HG03469 (cell line): ENCODE measurements around the gene TMEM18.
"Not testable (repeated sequence)": the region's sequence is repeated elsewhere in the genome, so short reads cannot be mapped to it uniquely, and the experiment has no call there.

ENCODE experiments used
- ATAC-seq: cut with Tn5 transposase; IDR thresholded peaks from one replicate; pipeline ENCODE4 v1.9.1; 2021; ENCODE audit warnings: mild to moderate bottlenecking, moderate library complexity, moderate number of reproducible peaks; ENCODE audit not compliant: unreplicated experiment

TMEM18 gene

DNA sequence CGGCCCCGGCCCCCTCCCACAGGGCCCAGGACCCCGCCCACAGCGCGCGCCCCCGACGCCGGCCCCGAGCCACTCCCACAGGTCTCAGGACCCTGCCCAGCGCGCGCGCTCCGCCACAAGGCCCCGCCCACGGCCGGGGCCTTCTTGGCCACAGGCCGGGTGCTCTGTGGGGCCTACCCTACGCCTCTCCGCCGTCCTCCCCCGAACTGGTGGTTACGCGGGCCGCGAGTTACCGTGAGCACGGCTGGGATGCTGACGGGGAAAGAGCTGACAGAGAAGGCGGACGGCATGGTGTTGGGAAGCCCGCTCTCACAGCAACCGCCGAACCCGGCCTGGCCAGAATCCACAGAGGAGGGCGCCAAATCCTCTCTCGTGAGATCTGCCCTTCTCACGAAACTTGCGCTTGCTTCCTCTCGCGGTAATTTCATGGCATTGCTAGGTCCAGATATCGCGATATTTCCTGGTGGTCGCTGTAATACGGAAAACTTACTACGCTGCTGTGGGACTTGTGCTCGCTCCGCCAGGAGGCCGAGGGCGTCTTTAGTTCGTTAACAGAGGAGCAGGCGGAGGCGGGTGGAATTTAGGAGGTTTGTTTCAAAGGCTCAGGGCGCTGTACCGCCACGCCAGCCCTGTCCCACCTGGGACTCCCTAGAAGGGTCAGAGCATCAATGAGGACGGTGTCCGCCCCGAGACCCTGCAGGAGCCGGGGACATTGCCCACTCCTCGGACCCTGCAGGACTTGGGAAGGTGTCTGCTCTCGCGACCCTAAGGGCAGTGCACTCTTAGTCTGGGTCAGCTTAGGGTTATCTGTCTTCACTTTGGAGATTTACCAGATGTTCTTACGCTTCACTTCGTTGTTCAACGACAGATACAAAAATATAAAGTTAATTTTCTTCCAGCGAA is at the start of gene TMEM18:
TSS of gene TMEM18 (minus strand) at position 351 of the 903 bp plus-strand sequence. CDS start at position 290, 61 bp downstream.
- peak; percentile 39 for ATAC-seq

DNA sequence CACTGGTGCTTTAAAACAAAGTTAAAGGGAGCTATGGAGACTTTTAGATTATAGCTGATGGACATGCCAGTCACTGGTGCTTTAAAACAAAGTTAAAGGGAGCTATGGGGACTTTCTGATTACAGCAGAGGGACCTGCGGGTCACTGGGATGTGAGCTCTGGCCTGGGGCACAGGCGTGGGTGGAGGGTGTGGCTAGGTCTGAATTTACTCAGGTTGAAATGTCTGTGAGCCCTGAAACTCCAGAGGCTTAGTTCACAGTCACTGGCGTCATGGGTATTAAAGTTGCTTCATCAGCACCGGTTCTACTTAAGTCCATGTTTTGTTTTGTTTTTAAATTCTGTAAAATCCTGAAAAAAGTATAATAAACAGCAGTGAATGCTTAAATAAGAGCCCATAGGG is 49.0 kb upstream of the TMEM18 start:
- ATAC-seq: peak; percentile 79

DNA sequence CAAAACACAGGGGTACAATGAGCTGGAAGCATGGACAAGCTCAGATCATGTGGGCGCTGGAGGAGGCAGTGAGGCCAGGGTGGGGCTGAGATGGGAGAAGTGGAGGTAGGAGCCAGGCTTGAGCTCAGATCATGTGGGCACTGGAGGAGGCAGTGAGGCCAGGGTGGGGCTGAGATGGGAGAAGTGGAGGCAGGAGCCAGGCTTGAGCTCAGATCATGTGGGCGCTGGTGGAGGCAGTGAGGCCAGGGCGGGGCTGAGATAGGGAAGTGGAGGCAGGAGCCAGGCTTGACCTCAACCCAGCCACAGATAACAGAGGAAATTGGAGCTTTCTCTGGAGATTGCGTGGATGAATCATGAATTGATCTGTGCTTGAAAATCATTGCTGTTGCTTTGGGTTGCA is 48.3 kb upstream of the TMEM18 start:
- ATAC-seq: no peak

DNA sequence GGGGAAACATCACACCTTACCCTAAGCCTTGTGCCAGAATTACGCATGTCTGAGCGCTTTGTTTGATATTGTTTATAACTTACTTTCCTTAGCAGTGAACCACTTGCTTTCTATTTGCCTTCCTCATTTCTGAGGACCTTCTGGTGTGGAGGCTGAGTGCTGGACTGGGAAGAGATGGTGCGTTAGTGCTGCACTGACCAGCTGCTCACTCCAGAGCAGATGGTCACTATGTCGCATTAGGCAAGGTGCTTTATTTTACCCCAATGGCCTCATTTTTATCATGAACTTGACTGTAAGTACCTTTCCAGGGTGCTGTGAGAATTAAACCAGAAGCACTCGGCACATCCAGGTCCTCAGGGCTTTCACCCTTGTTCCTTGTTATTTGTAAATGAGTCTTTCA is 46.6 kb upstream of the TMEM18 start:
- no peak for ATAC-seq

DNA sequence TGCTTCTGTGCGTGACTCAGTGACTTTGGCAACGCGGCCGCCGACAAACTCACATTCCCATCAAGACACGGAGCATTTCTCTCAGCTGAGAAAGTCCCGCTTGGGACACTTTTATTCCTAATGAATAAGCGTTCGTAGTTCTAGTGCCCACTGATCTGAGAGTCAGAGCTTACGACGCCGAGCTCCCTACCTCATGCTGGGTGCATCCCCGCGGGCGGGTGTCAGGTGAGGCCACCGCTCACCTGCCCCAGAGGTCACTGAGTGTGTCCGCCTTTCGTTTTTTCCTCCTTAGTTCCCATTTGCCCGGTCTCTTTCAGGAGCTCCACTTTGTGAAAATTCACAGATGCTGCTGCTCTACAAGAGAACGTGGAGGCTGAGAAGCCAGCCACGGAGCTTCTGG is 43.6 kb upstream of the TMEM18 start:
- no peak for ATAC-seq

DNA sequence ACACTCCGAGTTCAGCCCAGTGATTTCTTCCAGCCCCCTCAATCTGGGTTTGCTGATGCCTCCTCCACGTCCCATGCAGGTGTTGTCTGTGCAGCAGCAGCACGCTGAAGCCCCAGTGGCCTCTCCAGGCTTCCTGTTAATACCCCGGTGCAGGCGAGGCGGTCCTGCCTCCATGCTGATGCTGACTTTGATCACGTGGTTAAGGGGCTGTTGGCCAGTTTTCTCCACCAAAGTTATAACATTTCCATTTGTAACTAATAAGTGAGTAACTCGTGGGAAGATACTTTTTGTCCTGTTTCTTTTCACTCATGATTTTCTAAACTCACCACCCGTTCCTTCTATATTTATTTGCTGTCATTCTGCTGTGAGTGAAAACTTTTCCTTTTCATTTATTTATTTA is 42.5 kb upstream of the TMEM18 start:
- no peak for ATAC-seq

DNA sequence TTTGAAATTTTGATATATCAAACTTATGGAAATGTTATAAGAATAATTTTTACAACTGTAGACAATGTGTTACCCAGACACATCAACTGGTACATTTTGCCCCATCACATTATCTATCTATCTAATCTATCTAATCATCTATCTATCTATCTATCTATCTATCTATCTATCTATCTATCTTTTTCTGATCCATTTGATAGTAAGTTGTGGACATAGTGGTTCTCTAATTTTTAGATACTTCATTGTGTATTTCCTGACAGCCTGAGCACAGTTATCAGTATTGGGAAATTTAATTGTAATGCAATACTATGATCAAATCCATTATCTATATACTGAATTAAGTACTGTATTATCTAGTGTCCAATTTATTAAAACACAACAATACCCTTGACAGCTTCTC is 42.0 kb upstream of the TMEM18 start:
- ATAC-seq: no peak

DNA sequence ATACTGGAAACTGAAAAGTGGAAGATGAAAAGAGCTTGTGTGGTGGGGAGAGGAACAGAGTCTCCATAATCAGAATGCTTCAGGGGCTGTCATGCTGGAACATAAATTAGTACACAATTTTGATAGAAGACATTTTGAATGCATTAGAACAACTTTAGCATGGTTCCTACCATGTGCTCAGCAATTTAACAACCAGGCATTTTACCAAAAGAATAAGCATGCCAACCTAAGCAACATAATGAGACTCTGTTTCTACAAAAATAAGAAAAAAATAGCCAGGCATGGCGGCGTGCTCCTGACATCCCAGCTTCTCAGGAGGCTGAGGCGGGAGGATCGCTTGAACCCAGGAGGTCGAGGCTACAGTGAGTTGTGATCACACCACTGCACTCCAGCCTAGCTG is 40.5 kb upstream of the TMEM18 start:
- no peak for ATAC-seq

DNA sequence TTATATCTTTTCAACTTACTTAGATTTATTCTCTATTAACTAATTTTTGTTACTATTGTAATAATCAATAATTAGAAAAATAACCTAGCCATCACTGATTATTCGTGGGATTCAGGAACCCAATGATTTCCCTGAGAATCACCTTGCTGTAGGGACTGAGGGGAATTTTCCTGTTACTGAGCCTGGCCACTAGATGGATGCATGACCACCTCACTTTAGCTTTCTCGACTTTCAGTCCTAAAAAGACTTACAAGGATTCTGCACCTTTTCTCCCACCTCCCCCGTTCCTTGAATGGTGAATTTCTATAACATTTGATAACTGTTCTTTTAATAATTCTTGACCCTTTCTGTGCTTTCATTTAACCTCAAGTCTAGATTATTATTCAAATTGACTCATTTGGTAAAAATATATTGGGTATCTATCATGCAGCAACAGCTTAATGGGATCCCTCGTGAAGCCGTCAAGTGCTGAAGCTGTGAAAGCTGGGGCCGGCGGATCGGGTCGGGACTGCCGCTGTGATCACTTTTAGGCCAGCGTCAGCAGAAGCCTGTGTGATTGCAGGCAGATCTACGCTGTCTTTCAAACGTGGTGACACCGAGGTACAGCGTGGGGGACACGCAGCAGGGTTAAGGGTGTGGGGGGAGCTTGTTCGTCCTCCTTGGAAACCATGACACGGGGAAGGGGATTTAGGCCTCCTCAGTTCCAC is 38.8 kb upstream of the TMEM18 start:
- no peak for ATAC-seq

DNA sequence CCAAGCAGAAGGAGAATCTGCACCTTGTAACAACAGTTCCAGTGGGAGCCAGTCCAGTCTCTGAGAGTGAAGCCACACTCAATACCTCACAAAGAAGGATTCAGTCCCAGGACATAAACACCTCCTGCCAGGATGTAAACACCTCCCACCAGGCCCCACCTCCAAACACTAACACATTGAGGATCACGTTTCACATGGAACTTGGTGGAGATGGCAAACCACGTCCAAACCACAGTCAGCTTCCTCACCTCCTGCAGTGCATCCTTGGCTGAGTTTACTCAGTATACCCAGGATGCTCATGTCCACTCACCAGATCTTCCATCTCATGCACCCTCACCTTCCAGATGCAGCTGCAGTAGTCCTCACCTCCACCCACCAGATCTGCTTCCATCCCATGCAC is 37.8 kb upstream of the TMEM18 start:
- ATAC-seq: no peak

DNA sequence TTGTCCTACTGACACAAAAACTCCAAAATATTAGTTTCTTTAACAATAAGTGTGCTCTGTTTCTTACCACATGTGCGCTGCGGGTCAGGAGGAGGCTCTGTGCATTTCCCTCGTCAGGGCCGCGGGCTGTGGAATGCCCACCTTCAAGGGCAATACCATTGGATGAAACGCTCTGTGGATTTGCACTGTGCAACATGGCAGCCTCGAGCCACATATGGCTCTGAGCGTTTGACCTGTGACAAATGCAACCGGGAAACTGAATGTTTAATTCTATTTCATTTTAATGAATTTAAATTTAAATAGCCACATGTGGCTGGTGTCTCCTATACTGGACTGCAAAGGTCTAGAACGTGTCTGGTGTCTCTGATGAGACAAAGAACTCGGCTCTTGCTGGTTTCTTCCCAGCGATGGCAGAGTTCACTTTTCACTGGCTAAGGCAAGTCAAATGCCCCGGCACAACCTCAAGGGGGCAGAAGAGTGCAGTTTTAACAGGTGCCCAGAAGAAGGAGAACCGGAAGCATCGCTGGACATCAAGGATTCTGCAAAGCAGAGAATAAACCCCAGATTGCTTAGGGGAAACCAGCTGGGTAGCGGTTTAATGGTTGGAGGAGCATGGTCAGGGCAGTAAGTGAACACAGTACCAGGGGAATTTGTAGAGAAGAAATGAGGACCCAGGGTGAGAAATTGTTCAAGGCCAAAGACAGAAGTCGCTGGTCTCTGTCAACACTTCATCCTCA is 37.0 kb upstream of the TMEM18 start:
- ATAC-seq: peak; percentile 96

DNA sequence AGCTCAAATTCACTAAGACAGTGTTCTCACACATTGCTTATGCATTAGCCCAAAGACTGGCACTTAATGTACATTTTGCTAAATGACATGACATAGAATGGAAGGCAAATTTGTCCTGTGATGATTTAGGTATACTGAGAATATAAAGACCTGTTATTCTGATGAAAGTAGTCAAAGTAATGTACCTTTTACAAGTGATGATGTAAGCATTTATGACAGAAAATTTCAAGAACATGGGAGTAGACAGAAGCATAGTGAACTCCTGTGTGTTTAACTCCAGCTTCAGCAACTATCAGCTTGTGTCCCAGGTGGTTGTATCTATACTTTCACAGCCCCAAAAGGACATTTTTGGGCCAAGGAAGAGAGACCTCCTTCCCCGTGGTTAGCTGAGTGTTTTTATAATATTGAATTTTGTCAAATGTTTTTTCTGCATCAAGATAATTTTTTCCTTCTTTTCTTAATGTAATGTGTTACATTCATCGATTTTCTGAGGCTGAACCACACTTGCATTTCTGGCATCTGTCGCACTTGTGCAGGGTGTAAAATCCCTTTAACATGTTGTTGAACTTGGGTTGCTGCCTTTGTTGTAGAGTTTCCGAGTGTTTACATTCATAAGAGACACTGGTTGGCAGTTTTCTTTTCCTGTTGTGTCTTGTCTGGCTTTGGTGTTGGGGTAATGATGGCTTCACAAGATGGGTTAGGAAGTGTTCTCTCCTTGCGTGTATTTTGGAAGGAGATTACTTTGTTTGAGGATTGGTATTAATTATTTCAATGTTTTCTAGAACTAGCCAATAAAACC is 33.9 kb upstream of the TMEM18 start:
- no peak for ATAC-seq

DNA sequence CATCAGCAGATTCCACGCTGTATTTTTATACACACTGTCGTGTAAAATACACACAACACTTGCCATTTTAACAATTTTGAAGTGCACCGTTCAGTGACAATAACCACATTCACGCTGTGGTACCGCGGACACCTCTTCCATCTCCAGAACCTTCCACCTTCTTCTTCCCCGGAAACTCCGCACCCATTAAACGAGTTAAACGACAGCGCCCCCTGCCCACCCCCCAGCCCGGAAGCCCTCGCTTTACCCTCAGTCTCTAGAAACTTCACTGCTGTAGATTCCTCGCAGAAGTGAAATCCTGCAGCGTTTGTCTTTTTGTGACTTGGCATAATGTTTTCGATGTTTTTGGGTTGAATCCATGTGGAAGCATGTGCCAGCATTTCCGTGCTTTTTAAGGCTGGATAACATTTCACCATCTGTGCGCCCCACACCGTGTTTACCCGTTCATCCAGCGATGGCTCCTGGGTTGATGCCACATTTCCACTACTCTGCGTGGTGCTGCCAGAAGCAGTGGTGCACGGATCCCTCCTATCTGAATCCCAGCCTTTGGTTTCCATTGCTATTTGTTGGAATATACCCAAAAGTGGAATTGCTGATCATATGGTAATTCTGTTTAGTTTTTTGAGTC is 32.0 kb upstream of the TMEM18 start:
- ATAC-seq: no peak

DNA sequence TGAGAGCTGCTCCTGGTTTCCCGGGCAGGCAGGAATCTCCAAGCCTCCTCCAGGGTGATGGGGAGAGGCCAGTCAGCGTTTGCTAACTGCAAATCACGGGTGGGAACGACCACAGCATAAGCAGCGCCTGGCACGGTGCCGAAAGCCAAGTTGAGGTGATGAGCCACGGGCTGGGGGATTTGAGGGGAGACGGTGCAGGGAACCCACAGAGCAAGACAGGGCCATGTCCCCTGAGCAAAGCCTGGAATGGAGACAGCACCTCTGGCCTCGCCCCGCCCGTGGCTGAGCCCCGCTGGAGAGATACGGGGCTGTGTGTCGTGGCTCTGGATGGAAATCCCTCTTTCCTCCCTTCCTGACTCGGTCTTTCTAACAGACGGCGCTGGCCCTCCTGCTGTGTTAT is 31.5 kb upstream of the TMEM18 start:
- no peak for ATAC-seq

DNA sequence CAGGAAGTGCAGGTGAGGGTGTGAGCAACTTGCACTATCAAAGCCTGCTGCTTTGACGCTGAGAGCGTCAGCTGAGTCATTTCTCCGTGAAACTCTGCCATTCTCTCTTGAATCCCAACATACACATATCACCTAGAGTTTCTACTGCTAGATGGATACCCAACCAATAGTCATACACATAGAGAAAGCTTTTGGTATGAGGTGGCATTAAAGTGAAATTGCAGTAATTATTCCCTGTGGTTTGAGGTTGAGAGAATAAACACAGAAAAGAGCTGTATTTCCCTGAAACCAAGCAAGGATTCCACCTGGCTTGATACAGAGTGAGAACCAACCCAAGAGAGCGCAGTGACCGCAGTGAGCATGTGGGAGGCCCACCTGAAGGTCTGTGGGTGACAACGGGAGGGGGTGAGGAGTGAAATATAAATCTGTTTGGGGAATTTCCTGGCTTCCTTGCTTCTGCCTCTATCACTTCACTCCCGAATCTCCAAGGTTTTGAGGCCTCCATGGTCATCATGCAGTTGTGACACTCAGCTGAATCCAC is 28.8 kb upstream of the TMEM18 start:
- peak; percentile 96 for ATAC-seq

DNA sequence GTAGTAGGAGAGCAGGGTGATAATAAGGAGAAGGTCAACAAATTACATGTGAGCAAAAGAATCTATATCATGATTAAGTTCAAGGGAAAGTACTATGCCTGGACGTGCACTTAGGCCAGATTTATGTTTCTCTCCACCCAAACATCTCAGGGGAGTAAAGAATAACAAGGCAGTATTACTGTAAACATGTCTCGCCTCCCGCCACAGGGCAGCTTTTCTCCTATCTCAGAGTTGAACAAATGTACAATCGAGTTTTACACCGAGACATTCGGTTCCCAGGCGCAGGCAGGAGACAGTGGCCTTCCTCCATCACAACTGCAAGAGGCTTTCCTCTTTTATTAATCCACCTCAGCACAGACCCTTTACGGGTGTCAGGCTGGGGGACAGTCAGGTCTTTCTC is 25.6 kb upstream of the TMEM18 start:
- ATAC-seq: not testable (repeated sequence)

DNA sequence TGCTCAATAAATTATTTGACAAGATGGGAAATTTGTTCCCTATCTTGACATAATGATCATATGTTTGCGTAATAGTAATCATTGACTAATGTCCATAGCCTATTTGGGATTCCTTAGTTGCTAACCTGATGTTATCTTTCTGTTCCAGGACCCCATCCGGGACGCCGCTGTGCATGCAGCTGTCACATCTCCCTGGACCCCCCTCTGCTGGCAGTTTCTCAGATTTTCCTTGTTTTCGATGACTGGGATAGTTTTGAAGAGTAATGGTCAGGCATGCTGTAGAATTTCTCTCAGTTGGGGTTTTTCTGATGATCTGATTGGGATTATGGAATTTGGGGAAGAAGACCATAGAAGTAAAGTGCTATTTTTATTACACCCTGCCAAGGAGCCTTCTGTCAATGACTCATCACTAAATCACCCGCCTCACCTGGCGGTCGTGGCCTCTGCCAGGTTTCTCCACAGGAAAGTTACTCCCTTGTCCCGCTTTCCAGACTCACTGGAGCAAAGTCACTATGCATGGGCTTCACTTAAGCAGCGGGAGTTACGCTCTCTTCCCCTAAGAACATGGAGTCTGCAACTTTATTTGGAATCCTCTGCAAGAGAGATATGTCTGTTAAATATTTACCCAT is 19.9 kb upstream of the TMEM18 start:
- ATAC-seq: no peak

DNA sequence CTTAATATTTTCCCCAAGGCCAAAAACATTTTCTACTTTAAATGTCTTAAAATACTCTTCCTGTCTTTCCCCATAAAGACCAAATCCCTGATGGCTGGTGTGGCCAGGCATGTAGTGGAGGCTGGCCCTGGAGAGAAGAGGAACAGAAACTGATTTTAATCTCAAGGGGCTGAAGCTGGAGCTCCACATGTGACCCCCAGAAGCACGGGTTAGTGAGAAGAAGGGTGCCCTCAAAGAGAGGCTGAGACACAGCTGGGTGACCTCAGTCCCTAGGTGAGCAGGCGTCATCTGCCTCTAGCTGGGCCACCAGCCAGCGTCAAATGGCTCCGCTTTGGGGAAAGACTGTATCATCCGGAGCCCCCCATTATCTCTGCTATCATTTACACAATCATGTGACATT is 19.3 kb upstream of the TMEM18 start:
- ATAC-seq: peak; percentile 98

DNA sequence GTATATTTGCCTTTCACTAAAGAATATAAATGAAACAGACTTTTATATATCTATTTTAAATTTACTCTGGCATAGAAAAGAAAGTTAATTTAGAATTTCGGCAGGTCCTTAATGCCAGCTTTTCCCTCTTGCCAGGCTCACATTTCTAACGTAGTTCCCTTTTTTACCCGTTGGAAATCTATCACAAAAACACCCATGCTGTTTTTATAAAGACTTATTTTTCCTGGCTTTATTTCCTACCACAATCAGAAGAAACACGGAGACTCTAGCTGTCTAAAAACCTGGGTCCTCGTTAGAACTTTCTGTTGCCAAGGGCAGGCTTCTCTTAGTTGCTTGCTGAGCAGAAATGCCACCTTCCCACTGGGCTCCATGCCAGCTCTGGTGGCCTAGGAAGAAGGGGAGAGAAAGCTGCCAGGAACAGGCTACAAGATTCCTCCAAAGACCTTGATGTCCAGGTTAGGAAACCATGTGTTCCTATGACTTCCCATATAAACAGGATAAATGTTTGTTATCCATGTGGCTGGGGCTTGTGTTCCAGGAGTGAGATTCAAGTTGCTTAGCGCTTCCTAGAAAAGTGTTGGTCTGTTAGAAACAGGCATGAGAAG is 17.8 kb upstream of the TMEM18 start:
- ATAC-seq: no peak
